ENCODE data around the gene WBP2NL. TPM values are rescaled to one million over a fixed set of nuclear protein-coding genes. Genes with fewer than 3 reads are reported as not detected.
"Not testable (repeated sequence)": the region's sequence is repeated elsewhere in the genome, so short reads cannot be mapped to it uniquely, and the experiment has no call there.

Gene WBP2NL, protein sequence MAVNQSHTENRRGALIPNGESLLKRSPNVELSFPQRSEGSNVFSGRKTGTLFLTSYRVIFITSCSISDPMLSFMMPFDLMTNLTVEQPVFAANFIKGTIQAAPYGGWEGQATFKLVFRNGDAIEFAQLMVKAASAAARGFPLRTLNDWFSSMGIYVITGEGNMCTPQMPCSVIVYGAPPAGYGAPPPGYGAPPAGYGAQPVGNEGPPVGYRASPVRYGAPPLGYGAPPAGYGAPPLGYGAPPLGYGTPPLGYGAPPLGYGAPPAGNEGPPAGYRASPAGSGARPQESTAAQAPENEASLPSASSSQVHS
- 0.54 TPM in 1 of 2 replicates, not detected in the other for total RNA-seq (2014; rRNA removed; shearing (Covaris generic))

DNA sequence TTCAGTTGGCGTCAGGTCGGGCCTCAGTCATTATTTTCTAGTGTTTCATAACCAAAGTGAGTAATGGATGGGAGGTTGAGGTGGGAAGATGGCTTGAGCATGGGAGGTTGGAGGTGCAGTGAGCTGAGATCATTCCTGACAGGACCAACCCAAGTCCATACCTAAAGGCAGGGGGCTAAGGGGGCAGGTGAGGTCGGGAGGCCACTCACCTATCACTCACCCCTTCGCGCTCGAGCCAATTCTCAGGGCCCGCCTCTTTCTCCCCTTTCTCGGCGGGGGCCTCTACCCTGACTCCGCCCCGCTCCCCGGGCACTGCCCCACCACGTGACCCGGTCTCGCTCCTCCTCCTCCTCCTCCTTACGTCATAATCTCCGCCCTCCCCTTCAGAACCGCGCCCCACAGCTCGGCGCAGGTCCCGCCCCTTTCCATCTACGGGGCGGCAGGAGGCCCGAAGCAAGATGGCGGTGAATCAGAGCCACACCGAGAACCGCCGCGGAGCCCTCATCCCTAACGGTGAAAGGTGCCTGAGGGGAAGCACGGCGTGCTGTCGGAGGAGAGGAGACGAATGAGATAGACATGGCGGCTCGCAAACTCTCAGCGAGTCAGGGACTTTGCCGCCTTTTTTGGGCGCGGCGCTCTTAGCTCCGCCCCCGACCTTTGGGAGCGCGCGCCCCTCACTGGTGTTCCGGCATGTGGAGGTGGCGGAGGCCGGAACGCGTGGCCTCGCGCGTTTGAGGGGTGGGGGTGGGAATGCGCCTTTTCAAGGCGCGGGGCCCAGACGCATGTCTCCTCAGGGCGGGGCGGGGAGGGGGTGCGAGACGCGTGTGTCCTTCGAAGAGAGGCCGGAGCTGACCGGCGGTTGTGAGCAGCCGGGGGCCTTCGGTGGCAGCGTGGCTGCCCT lies at the start of gene WBP2NL:
Gene WBP2NL, plus strand, starts transcription at position 428 of the 901 bp plus-strand sequence. Its CDS starts 31 bp downstream, at position 459.
- peak; percentile 63 for DNase-seq (ENCODE audit: low read depth)

GRCh38 chr22:41948928-41949296 lies 49.7 kb upstream of the WBP2NL start:
- not testable (repeated sequence) for DNase-seq (ENCODE audit: low read depth)

DNA sequence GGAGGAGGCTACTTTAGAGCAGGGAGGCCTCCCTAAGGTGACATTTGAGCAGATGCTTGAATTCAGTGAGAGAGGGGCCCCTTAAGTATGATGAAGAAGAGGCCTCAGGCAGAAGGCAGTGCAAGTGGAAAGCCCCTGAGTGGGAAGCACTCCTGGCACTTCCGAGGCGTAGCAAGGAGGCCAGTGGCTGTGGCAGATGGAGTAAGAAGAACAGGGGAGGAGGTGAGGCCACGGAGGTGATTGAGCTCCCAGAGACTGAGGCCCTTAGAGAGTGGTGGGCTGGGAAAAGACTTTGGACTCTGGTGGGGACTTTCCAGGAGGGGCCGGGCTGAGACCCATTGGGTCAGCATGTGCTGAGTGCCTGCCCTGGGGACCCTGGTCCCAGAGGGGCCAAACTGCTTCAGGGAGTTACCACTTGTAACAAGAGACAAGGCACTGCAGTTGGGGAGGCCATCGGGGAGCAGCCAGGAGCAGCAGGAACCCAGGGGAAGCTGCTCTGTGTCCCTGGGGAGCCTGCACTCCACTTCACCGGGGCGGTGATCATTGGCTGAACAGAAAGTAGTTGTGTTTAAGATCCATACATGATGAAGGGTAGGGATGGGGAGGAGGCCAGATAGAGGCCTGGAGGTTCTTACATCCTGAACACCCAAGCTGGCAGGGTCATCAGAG lies 49.2 kb upstream of the WBP2NL start:
- DNase-seq (ENCODE audit: low read depth), result no peak

DNA sequence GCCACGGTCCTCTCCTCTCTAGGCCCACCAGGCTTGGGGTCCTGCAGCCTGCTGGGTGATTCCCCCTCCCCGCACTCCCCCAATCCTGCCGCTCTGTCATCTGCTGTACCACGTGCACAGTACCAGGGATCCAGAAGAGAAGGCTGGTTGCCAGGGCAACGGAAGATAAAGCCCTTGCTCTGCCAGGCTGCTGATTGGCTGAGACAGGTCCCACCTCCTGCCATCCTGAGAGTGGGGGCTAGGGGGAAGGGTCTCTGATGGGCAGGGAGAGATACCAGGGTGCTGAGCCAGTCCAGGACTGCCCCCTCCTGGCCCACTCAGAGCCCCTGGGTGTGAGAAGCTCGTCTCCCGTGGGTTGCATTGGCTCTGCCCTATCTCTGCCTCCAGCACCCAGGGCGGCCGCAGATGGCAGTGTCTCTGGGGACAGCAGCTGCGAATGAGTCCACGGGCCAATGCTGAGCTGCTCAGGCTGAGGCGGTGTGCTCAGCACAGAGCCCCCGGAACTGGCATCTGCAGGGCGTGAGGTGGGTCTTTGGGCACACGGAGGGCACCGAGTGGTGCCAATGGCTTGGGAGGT lies 46.6 kb upstream of the WBP2NL start, which contains the start of gene SMIM45:
Gene SMIM45, plus strand, starts transcription at position 253 of the 577 bp plus-strand sequence.
- no peak for DNase-seq (ENCODE audit: low read depth)

DNA sequence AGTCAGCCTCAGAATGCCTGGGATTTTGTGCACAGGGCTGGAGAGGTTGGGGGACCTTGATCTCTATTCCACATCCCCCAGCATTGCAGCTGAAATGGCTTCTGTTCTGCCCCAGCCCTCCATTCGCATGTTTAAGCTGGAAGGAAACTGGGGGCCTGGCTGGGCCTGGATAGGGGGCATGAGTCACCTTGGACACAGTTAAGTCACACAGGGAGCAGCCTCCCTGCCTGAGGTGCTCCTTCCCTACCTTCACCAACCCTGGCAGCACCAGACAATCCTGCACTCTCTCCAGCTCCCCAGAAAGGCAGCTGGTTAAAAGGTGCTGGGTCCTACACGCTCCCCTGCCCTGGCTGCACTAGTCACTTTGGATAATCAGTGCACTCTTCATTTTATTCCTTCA lies 45.9 kb upstream of the WBP2NL start:
- no peak for DNase-seq (ENCODE audit: low read depth)

- no peak for DNase-seq (ENCODE audit: low read depth)
Observed at GRCh38 chr22:41957941-41958556, 40.5 kb upstream of the WBP2NL start.

GRCh38 chr22:41963453-41964111 lies 35.0 kb upstream of the WBP2NL start:
- no peak for DNase-seq (ENCODE audit: low read depth)

DNA sequence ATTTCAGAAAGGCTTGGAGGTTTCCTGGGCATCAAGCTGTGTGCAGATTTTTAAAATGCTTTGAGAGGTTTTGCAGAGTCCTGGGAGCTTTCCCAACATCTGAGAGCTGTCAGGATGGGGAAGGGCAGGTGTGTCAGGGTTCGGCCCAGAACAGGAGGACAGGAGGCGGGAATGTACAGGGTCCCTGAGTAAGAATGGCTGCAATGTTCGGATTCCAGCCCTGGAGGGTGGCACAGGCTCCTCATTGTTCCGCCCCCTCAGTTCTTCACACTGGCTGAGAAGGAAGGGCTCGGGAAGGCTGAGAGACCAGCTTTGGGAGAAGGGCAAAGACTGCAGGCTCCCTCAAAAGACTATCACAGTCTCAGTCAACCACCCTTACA lies 34.5 kb upstream of the WBP2NL start:
- no peak for DNase-seq (ENCODE audit: low read depth)

DNA sequence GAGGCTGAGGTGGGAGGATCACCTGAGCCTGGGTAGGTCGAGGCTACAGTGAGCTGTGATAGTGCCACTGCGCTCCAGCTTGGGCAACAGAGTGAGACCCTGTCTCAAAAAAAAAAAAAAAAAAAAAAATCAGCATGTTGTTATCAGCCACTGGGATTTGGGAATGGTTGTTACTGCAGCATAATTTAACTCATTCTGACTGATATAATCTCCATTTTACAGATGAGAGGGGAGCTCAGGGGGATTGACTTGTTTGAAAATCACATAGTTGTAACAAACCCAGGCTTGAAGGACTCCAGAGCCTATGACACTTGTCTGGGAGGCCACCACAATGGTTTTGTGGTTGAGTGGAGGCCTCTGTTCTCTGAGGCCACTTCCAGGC lies 32.4 kb upstream of the WBP2NL start:
- DNase-seq (ENCODE audit: low read depth), result no peak

GRCh38 chr22:41966607-41967240 lies 31.9 kb upstream of the WBP2NL start:
- peak; percentile 85 for DNase-seq (ENCODE audit: low read depth)

- no peak for DNase-seq (ENCODE audit: low read depth)
Observed at GRCh38 chr22:41968601-41969000, 30.0 kb upstream of the WBP2NL start.

DNA sequence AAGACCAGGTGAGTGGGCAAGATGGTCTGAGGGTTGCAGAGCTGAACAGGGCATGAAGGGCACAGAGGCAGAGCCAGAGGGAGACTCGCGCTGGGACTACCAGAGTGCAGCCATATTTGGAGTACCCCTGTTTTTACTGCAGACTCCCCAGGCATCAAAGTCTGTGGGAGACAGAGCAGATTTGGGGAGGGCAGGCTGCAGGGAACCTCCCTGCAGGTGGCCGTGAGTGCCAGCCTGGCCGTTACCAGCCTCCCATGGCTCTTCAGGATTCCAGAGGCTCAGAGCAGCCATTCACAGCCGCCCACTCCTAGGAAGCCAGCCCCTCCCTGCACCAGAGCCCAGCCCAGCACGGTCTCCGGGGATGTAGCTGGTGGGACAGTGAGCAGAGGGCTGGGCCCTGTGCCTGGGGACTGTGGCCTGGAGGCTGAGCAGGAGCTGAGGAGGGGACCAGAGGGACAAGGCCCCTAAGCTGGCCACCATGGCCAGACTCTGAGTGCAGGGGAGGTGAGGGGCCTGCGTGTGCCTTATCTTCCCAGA lies 29.4 kb upstream of the WBP2NL start, which contains the start of gene SEPTIN3:
Gene SEPTIN3, plus strand, starts transcription at position 334 of the 537 bp plus-strand sequence. CDS start 2,050 bp downstream, outside the sequence.
- no peak for DNase-seq (ENCODE audit: low read depth)

GRCh38 chr22:41970601-41971000 lies 28.0 kb upstream of the WBP2NL start:
- DNase-seq (ENCODE audit: low read depth), result no peak

- no peak for DNase-seq (ENCODE audit: low read depth)
Observed at GRCh38 chr22:41971431-41971830, 27.2 kb upstream of the WBP2NL start.

GRCh38 chr22:41974691-41975290 lies 23.8 kb upstream of the WBP2NL start:
- no peak for DNase-seq (ENCODE audit: low read depth)

DNA sequence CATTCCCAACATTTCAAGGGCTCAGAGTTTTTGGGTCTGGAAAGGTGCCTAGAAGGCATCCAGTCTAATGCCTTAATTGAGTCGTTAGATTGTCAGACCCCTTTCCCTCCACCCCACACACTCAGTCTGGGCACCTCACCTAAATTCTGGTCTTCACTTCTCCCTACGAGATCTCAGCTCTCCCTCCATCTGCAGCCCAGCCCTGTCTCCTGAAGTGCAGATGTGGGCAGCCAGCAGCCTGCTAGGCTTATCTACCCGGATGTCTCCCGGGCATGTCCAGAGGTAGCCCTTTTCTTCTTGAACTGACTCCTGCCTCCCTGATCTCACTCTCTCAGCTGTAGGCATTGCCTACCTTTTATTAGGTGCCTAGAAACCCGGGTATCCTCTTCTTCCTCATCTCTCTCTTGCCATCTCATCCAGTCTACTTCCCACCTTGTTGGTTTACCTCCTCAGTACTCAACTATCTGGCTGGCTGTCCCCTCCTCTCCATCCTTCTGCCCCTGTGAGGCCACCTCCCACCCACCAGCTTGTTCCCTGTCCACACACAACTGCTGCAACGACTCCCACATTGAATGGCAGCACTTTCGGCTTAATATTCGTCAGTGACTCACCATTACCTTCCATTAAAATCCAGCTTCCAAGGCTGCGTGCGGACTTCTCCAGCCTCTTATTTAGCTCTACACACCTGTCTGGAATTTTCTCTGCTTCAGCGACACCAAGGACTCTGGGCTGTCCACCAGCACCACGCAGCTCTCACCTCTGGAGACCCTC lies 23.1 kb upstream of the WBP2NL start:
- no peak for DNase-seq (ENCODE audit: low read depth)

DNA sequence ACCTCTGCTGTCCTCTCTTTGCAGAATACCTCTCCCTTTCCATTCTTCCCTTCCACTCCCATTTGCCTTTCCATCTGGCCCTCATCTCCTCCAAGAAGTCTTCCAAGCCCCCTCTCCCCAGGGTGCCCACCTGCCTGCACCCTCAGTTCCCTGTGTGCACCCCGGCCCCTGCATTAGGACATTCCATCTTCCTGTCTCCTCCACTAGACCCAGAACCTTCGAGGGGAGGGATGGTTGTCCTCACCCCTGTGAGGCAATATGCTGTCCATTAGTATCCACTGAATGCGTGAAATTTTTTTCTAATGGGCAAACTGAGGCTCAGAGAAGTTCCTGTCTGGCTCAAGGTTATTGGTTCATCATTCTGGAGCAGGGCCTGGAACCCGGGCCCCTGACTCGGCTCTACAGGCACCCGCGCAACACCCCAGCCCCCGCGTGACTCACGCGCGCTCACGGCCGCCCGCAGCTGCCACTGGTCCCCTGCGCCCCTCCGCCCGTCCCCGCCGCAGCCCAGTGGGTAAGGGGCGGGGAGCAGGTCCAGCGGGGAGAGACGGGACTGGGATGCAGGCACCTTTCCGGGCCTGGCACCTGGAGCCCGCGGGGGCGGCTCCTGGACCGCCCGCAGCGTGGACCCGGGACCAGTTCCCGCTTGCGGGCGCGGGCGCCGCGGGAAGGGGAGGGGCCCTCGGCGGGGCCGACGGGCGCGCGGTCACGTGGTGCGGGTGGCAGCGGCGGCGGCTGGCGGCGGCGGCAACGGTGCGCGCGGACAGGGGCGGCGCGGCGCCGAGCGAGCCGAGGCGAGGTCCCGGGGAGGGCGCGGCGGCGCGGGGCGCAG lies 22.3 kb upstream of the WBP2NL start:
- DNase-seq (ENCODE audit: low read depth), result no peak

Measured in M059J (cell line).